K562 (cell line): ENCODE data around the gene WWOX. TPM values are rescaled to one million over a fixed set of nuclear protein-coding genes. Genes with fewer than 3 reads are reported as not detected.

Source experiments
- ATAC-seq: fragments of 200-7000 bp; cut with Tn5 transposase; 3 replicates; pipeline ENCODE4 v1.9.1; 2020; ENCODE audit warnings: moderate library complexity
- BruUV-seq: library from RNA; stranded (reverse); fragments of 400-500 nt; replicated peaks from 2 replicates; lab custom pipeline; 2021; lab: Mats Ljungman, UMichigan
- CTCF ChIA-PET: fragments of 300-600 bp; formaldehyde crosslinking; extraction: SDS; loops from one replicate; lab custom pipeline; 2021; ENCODE audit warnings: low intra/inter-chr PET ratio; lab: Yijun Ruan, JAX
- POLR2A ChIA-PET: fragments of 300-600, 350-650 bp; sonication (Branson Sonifier 250); formaldehyde crosslinking; extraction: SDS; loops from one replicate; lab custom pipeline; 2021; ENCODE audit warnings: antibody characterized with exemption, inconsistent platforms; lab: Yijun Ruan, JAX
- DNase-seq, 4 experiments: peaks; one replicate each; pipeline versions ENCODE4 v3.0.0 to v3.0.0-alpha.2; 2011 to 2018; ENCODE audit warnings: low spot score in 3 of 4, mixed read lengths in 3 of 4; ENCODE audit errors: extremely low read depth in 1 of 4
- FAIRE-seq: peaks from 2 replicates; lab custom pipeline; 2011; peaks lifted over from hg19 to GRCh38; lab: Jason Lieb, UNC
- H2AFZ ChIP-seq: 2 replicates; pipeline ENCODE4 v1.6.0; 2011; ENCODE audit warnings: low read depth, low read length, control low read depth, inconsistent platforms
- H3K27ac ChIP-seq: fragments of 200-600 bp; 3 replicates; pipeline ENCODE4 v1.8.0; 2011; ENCODE audit warnings: low read depth, mild to moderate bottlenecking, control low read depth, inconsistent platforms, low read length, moderate library complexity, mixed read lengths; ENCODE audit errors: extremely low read depth
- H3K27me3 ChIP-seq, 2 experiments: fragments of 300-600 bp in 1 of 2; 2 replicates in 1 of 2; 3 replicates in 1 of 2; pipeline versions ENCODE4 v1.6.0 to v1.8.0; 2011; ENCODE audit warnings: inconsistent platforms in 2 of 2, low read length in 2 of 2, mild to moderate bottlenecking in 1 of 2, mixed read lengths in 1 of 2, moderate library complexity in 1 of 2; ENCODE audit not compliant: control insufficient read depth in 2 of 2, insufficient read depth in 2 of 2
- H3K36me3 ChIP-seq: fragments of 300-600 bp; 3 replicates; pipeline ENCODE4 v1.8.0; 2011; ENCODE audit warnings: mild to moderate bottlenecking, low read length, inconsistent platforms; ENCODE audit not compliant: control insufficient read depth, insufficient read depth
- H3K4me1 ChIP-seq, 2 experiments: fragments of 200-600 bp in 1 of 2; replicated peaks in 1 of 2; 2 replicates in 1 of 2; 3 replicates in 1 of 2; pipeline versions ENCODE4 v1.5.1 to v1.8.0; 2011; ENCODE audit warnings: inconsistent platforms in 2 of 2, low read length in 2 of 2, mild to moderate bottlenecking in 1 of 2, mixed read lengths in 1 of 2, moderate library complexity in 1 of 2; ENCODE audit not compliant: control insufficient read depth in 2 of 2, insufficient read depth in 2 of 2
- H3K4me2 ChIP-seq: 2 replicates; pipeline ENCODE4 v1.6.1; 2011; ENCODE audit warnings: low read length, control low read depth, inconsistent platforms, mixed read lengths; ENCODE audit not compliant: insufficient read depth
- H3K4me3 ChIP-seq: fragments of 200-600 bp; sonication (generic), shearing (Covaris generic); 2 replicates; pipeline ENCODE4 v1.5.1; 2016; ENCODE audit warnings: control low read depth, inconsistent platforms
- H3K79me2 ChIP-seq: fragments of 200-600 bp; 3 replicates; pipeline ENCODE4 v1.8.0; 2011; ENCODE audit warnings: low read length, inconsistent platforms; ENCODE audit not compliant: control insufficient read depth, insufficient read depth
- H3K9ac ChIP-seq, 2 experiments: 2 replicates each; pipeline versions ENCODE4 v1.6.0 to v1.6.1; 2011; ENCODE audit warnings: low read depth in 2 of 2, low read length in 2 of 2, control low read depth in 1 of 2, inconsistent platforms in 1 of 2, mild to moderate bottlenecking in 1 of 2, mixed read lengths in 1 of 2; ENCODE audit not compliant: insufficient read depth in 1 of 2
- H3K9me1 ChIP-seq: one replicate; pipeline ENCODE4 v1.6.0; 2011; ENCODE audit warnings: inconsistent platforms, mild to moderate bottlenecking, low read length, moderate library complexity; ENCODE audit not compliant: control insufficient read depth, insufficient read depth
- H3K9me3 ChIP-seq: replicated peaks from 2 replicates; pipeline ENCODE4 v1.5.1; 2011; ENCODE audit warnings: low read depth, low read length, inconsistent platforms; ENCODE audit not compliant: control insufficient read depth, insufficient read depth
- H4K20me1 ChIP-seq: replicated peaks from 2 replicates; pipeline ENCODE4 v1.6.1; 2011; ENCODE audit warnings: low read length, inconsistent platforms, mixed read lengths; ENCODE audit not compliant: control insufficient read depth, insufficient read depth
- BCOR ChIP-seq: fragments of 450-650 bp; IDR thresholded peaks from 2 replicates; pipeline ENCODE4 v1.6.1; 2016
- CEBPG ChIP-seq, 3 experiments: fragments of 200-800 bp in 1 of 3; sonication (Bioruptor generic) in 1 of 3; sonication (generic) in 1 of 3; formaldehyde crosslinking in 1 of 3; IDR thresholded peaks in 2 of 3; conservative IDR thresholded peaks in 1 of 3; 2 replicates each; pipeline versions ENCODE4 v1.6.1 to v1.8.0; 2016 to 2022; ENCODE audit warnings: missing compliant biosample characterization in 2 of 3, missing genetic modification characterization in 2 of 3, mild to moderate bottlenecking in 1 of 3, missing genetic modification reagents in 1 of 3
- CREM ChIP-seq: IDR thresholded peaks from 2 replicates; pipeline ENCODE4 v1.6.1; 2014; ENCODE audit warnings: antibody characterized with exemption, low read depth
- ZNF134 ChIP-seq: fragments of 250-450 bp; sonication (Bioruptor Pico); conservative IDR thresholded peaks from 2 replicates; pipeline ENCODE4 v1.4.0; 2020
- WGBS: fragments of 100-300 bp; shearing (Covaris generic); methylation state at CpG from one replicate; pipeline ENCODE4 v1.1.6; 2016; ENCODE audit warnings: low coverage, mixed read lengths; ENCODE audit not compliant: insufficient coverage; ENCODE audit errors: missing lambda C conversion rate; 5-methylcytosine and 5-hydroxymethylcytosine counted together
- in situ Hi-C: fragments of 300-500 bp; cut with MboI; formaldehyde crosslinking; loops from 4 replicates; pipeline ENCODE4 v1.15.0; 2018; ENCODE audit warnings: inconsistent platforms, mixed read lengths
- intact Hi-C: fragments of 100-400 bp; cut with micrococcal nuclease; formaldehyde crosslinking; loops from 2 replicates; pipeline ENCODE4 v1.14.2; 2022
- polyA plus RNA-seq, 8 experiments: library from polyadenylated mRNA; depleted of rRNA in 4 of 8; stranded (reverse) in 5 of 8; unstranded in 3 of 8; fragments of >200 nt; fragmentation: Nextera tagmentation in 2 of 8; fragmentation: Illumina TruSeq in 1 of 8; extraction: Ambion mirVana in 2 of 8; extraction: Trizol in 1 of 8; gene quantifications; 2 replicates each; pipeline versions ENCODE4 v1.2.1 to v1.2.3, GENCODE V29; 2011 to 2014; ENCODE audit warnings: inconsistent platforms in 1 of 8, missing spikeins in 1 of 8
- total RNA-seq, 7 experiments: library from RNA; depleted of rRNA in 6 of 7; stranded (reverse); fragments of >200 nt in 6 of 7; fragmentation: Illumina TruSeq in 2 of 7; extraction: Trizol in 2 of 7; gene quantifications; 2 replicates each; pipeline versions ENCODE4 v1.2.1 to v1.2.3, GENCODE V29; 2011 to 2021; ENCODE audit warnings: low replicate concordance in 1 of 7

Gene WWOX
- total and polyA plus RNA-seq, 9 of the 15 experiments (the other 6 are each of a cell fraction or from before 2014, with no cell fraction given): 1.6 to 22.7 (median 8.1) TPM

GRCh38 chr16:78294538-78295225 lies 195.2 kb downstream of the WWOX start:
- no peak overlapping the region for H3K9ac ChIP-seq
- no peaks in the 10 kb centered on the region for H4K20me1 ChIP-seq
- no peaks in the 10 kb centered on the region for H3K36me3 ChIP-seq
- DNase-seq (no peak), FAIRE-seq (no peak), ATAC-seq (no peak)
- WGBS: 0% methylated on average over 4 of the region's 4 CpGs
- POLR2A ChIA-PET: no interaction called here
- H3K79me2 ChIP-seq: no peaks in the 10 kb centered on the region
- TF ChIP-seq CEBPG (CRISPR knock-in tag; IDR thresholded peaks at IDR 0.05) (no peak), CEBPG (tag; conservative IDR thresholded peaks at IDR 0.05 in 1 of 2, IDR thresholded peaks at IDR 0.05 in 1 of 2) (no peak), ZNF134 (CRISPR knock-in tag) (0 out of 2 replicates have a peak, but pooled peaks have one; percentile 56)
- no peak overlapping the region for H2AFZ ChIP-seq
- peaks cover 10 to 11% of the 10 kb centered on the region in 2 experiments for H3K27me3 ChIP-seq
- H3K9me1 ChIP-seq: no peaks in the 10 kb centered on the region
- CTCF ChIA-PET: no interaction called here
- no peaks in the 10 kb centered on the region for H3K9me3 ChIP-seq
- no peaks in the 10 kb centered on the region for H3K4me1 ChIP-seq
- intact Hi-C loops: no loop called here
- no peak overlapping the region for H3K4me3 ChIP-seq
- in situ Hi-C loops: no loop called here
- no peak overlapping the region for H3K27ac ChIP-seq
- BruUV-seq: no TSS peak
- no peak overlapping the region for H3K4me2 ChIP-seq

GRCh38 chr16:78297066-78297666 lies 197.7 kb downstream of the WWOX start:
- Histone ChIP-seq H3K9ac (no peak overlapping the region), H3K36me3 (no peaks in the 10 kb centered on the region), H3K4me2 (no peak overlapping the region), H3K27me3 (peaks cover 7 to 9% of the 10 kb centered on the region in 2 experiments), H2AFZ (no peak overlapping the region), H4K20me1 (no peaks in the 10 kb centered on the region), H3K27ac (no peak overlapping the region), H3K79me2 (no peaks in the 10 kb centered on the region), H3K4me3 (no peak overlapping the region), H3K9me3 (no peaks in the 10 kb centered on the region), H3K9me1 (no peaks in the 10 kb centered on the region), H3K4me1 (no peaks in the 10 kb centered on the region)
- DNase-seq (no peak), ATAC-seq (no peak), FAIRE-seq (no peak)
- ChIA-PET POLR2A (interaction anchor here (0.6 to 1.0 kb wide), 3 partner anchors 8 to 706 kb away, joined by 3 to 4 read pairs (median 3); no protein-coding TSS in a partner anchor), CTCF (no interaction called here)
- peak; percentile 8; the same call in 1 of the 2 replicates for TF ChIP-seq CREM
- no peak for TF ChIP-seq BCOR
- no TSS peak for BruUV-seq
- WGBS: 14% methylated on average over 6 of the region's 6 CpGs
- intact Hi-C loops: no loop called here
- in situ Hi-C loops: no loop called here
